ENCODE results near the gene COX4I2. TPM values are rescaled to one million over a fixed set of nuclear protein-coding genes. Genes with fewer than 3 reads are reported as not detected.

The COX4I2 gene
- total and polyA plus RNA-seq, 2 of the 8 experiments (the other 6 are each of a cell fraction or from before 2014, with no cell fraction given) = 0.26 TPM; not detected in 1

DNA sequence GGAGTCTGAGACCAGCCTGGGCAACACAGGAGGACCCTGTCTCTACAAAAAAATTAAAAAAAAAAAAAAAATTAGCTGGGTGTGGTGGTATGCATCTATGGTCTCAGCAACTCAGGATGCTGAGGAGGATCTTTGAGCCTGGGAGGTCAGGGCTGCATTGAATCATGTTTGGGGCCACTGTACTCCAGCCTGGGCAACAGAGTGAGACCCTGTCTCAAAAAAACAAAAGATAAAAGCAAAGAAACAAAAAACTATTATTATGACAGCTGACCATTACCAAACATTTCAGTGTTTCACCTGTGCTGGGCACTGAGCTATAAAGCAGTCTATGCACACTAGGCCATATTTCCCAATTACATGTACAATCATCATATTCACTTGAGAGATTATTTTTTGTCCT, 35.7 kb downstream of the COX4I2 start (continued):
- TF ChIP-seq BCL11A (IDR thresholded peaks at IDR 0.05; ENCODE audit: low read depth in 2 of 2, low read length in 2 of 2) = no peak

Data from H1 (cell line).